Hematopoietic multipotent progenitor cell (in vitro differentiated cells): ENCODE data around the gene C16orf78. TPM values are rescaled to one million over a fixed set of nuclear protein-coding genes. Genes with fewer than 3 reads are reported as not detected.

Experiments used
- DNase-seq, 3 donors: peaks; one replicate each; pipeline ENCODE4 v3.0.0-alpha.2; 2011 to 2015; ENCODE audit warnings: low read depth in 2 of 3, low spot score in 2 of 3
- total RNA-seq: library from RNA; depleted of rRNA; stranded (reverse); fragments of >200 nt; gene quantifications from one replicate; pipeline ENCODE4 v1.2.3, GENCODE V29; 2012

The C16orf78 gene
- total RNA-seq, 1 donor, result not detected

DNA sequence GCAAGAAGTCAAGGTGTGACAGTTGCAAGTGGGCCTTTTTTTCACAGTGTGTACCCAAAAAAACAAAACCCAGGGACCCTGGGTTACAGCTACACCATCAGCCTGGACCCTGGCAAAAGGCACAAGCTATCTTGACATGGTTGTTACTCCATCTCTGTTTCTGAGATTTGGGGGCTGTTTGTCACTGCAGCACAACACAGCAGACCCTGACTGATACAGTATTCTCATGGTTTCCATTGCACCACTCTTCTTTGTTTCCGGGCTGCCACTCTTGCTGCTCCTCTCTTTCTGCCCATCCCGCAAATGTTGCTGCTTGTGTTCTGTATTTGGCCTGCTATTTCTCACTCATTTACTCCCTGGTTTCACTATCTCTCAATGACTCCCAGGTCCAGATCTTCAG, 55.2 kb downstream of the C16orf78 start:
- no peak for DNase-seq

DNA sequence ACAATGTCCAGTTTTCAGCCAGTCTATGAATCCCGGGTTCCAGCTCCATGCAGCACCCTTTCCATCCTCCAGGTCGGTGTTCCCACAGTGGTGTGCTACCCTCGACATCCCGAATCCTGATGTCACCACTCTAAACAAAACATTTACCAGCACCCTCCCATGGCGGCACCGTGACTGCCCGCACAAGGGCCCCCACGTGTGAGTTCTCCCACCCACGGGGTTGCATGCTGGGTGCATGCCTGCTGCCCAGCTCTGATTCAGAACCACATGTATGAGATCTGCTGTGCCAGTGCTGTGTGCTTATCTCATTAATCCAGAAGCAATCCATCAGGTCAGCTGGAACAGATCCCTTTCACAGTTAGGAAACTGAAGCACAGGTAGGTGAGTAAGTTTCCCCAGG, 57.4 kb downstream of the C16orf78 start:
- DNase-seq, result no peak

DNA sequence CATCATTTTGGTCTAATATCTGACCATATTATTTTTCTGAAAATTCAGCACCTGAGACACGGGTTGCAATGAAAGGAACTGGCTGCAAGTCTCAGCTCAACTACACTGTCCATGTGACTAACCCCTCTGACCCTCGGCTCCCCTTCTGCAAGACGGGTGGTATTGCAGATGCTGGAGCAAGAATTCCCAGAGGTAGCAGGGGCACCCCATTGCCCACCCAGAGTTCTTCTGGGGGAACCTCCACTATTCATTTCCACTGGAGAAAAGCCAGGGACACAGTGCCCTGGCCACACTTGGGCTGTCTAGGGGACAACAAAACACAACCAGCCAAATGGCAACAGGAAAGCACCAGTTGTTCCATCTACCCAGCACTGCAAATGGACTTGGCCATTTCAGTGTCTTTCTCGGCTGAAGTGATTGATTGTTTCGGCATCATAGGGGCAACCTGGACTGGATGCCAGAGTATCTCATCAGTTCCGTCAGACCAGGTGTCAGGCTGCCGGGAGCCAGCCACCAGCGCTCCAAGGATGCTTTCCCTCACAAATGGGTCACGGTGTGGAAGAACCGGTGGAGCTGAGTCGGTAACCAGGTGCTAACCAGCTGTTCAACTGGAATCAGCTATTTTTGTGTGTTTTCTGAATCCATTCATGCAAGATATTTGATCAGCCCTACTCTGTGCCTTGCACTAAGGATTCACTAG, 58.1 kb downstream of the C16orf78 start:
- DNase-seq, result no peak

- no peak for DNase-seq
These were observed 61.1 kb downstream of the C16orf78 start for GRCh38 chr16:49434733-49435132.

- no peak for DNase-seq
These were observed 62.6 kb downstream of the C16orf78 start for GRCh38 chr16:49436181-49436580.

DNA sequence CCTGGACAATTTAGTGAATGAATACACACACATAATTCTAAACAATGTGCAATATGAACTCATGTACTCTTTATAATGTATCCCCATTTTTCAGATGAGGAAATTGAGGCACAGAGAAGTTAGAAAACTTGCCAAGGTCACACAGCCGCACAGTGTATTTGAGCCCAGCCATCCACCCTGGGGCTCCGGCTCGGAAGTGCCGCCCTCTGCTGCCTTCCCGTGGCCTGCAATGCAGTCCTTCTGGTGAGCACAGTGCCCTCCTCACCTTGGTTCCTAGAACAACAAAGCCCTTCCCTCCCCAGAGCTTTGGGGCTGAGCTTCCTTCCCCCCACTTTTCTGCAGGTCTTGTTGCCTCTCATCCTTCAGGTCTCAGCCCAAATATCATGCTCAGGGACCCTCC, 63.7 kb downstream of the C16orf78 start:
- no peak for DNase-seq

GRCh38 chr16:49439050-49439449, 65.4 kb downstream of the C16orf78 start:
- no peak for DNase-seq

DNA sequence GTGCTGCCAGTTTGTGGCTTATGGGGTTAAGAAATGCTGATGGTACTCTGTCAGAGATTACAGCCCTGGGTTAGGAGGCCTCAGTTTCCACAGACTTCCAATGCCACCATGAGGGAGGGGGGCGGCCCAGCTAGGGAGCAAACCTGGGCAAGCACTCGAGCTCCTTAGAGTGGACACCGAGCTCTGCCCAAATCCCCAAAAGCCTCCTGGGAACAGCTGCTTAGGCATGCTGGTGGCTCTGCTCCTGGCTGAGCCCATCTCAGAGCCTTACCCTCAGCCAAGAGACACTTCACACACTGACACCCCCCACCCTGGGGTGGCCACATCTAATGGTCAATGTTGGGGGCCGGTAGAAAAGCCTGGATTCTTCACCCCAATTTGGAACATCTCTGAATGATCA, 66.1 kb downstream of the C16orf78 start:
- DNase-seq, result no peak

DNA sequence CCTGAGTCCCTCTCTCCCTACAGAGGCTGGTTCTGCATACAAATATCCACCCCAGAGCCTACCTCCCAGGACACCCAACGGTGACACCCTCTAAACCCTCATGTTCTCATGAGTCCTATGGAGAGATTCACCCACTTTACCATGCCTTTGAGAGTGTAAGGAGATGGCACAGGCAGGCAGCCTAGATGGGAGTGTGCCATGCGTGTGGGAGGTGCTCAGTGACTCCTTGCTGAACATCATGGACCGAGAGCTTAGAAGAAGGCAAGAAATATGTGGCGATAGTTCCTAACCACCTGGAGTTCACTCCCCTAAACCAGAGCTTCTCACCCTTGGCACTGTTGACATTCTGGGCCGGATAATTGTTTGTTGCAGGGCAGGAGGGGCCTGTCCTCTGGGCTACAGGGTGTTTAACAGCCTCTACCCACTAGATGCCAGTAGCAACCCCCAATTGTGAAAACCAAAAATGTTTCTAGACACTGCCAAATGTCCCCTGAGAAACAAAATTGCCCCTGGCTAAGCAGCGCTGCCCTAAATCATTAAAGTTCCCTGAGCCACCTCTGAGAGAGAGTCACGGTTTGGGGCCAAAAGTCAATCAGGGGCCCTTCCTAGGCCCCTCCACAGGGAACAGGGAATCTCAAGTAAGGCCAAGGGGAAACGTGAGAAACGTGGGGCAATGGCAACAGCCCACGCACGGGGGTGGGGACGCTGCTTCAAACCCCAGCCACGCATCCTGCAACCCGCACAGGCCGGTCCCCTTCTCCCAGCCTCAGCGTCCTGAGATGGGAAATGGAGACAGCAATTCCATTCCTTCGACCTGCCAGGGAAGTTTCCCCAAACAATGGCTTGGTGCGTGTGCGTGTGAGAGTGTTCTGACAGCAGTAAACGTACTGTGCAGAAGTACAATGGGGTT, 66.8 kb downstream of the C16orf78 start:
- peak in 2 of 3 donors; percentile 29 to 71 for DNase-seq

- DNase-seq, result peak; percentile 40 to 91 (median 84)
These were observed 67.8 kb downstream of the C16orf78 start for GRCh38 chr16:49441366-49441780.

- DNase-seq, result peak in 1 of 3 donors; percentile 6
These were observed 69.2 kb downstream of the C16orf78 start for GRCh38 chr16:49442805-49443204.

DNA sequence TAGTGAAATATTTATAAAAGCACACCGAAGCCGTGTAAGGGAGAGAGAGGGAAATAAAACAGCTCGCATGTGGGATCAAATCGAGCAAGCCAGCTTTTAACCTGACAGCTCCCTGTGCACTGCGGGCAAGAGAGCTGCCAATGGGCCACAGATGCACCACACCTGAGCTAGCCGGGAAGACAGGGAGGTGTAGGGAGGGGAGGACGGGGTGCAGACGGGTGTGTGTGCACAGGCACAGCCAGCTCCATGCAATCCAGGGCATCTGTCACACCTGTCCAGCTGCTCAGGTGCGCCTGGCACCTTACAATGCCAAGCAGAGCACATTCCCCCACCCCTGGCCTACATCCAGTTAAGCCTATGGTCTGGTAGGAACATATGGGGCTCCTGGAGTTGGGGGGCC, 70.0 kb downstream of the C16orf78 start:
- no peak for DNase-seq

GRCh38 chr16:49446805-49447204, 73.2 kb downstream of the C16orf78 start:
- no peak for DNase-seq

Other genes starting within 250 kb of the C16orf78 start
- not detected for gene CBLN1, start 92.0 kb upstream of the C16orf78 start, total RNA-seq